OCI-LY7 (cell line): ENCODE data around the gene SNHG17.

Experiments
- CTCF ChIP-seq: fragments of 200-600 bp; sonication (generic); conservative IDR thresholded peaks from 2 replicates; pipeline ENCODE4 v1.5.1; 2014; ENCODE audit warnings: mild to moderate bottlenecking, antibody characterized with exemption, low read length, moderate library complexity, mixed read lengths
- EZH2phosphoT487 ChIP-seq: fragments of 200-600 bp; sonication (generic); IDR thresholded peaks from 2 replicates; pipeline ENCODE4 v1.6.1; 2018; ENCODE audit warnings: low read depth, borderline replicate concordance, mild to moderate bottlenecking, mixed run types, antibody characterized with exemption, low read length, moderate library complexity, mixed read lengths

DNA sequence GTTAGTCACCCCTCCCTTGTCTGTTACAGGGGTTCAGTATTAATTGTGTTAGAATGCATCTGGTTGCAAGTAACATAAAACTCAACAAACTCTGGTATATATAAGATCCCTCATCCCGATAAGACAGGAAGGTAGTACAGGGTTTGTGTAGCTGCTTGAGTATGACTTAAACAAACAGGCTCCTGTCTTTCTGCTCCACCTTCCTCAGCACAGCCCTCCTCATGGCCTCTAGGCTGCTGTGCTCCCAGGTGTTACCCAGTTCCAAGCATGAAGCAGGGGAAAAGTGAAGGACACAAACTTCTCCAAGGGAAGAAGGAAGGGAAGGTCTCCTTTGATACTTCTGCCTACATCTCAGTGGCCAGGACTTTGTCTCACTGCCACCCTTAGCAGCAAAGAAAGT lies 36.1 kb upstream of the SNHG17 start:
- TF ChIP-seq CTCF, result no peak
- no peak for TF ChIP-seq EZH2phosphoT487
